Panc1 (cell line): ENCODE measurements around the gene GLT8D1. TPM values are rescaled to one million over a fixed set of nuclear protein-coding genes. Genes with fewer than 3 reads are reported as not detected.

Source experiments
- ATAC-seq: fragments of 200-7000 bp; cut with Tn5 transposase; 2 replicates; pipeline ENCODE4 v1.9.1; 2020; ENCODE audit warnings: mild to moderate bottlenecking, moderate library complexity
- BruUV-seq: library from RNA; stranded (reverse); fragments of 400-500 nt; replicated peaks from 2 replicates; lab custom pipeline; 2021; lab: Mats Ljungman, UMichigan
- CTCF ChIA-PET: fragments of 300-600 bp; sonication (Branson Sonifier 250); formaldehyde crosslinking; loops from one replicate; lab custom pipeline; 2022; ENCODE audit warnings: antibody characterized with exemption; lab: Charles Lee
- POLR2A ChIA-PET: fragments of 300-600 bp; sonication (Branson Sonifier 250); formaldehyde crosslinking; loops from one replicate; lab custom pipeline; 2022; ENCODE audit warnings: antibody characterized with exemption; lab: Charles Lee
- DNase-seq: peaks from one replicate; pipeline ENCODE4 v3.0.0-alpha.2; 2010; ENCODE audit warnings: low read depth, low spot score
- H3K27ac ChIP-seq: 2 replicates; pipeline ENCODE4 v1.5.1; 2011; ENCODE audit warnings: mild to moderate bottlenecking, low read length, inconsistent platforms
- H3K27me3 ChIP-seq: fragments of 200-500 bp; sonication (Bioruptor generic); 2 replicates; pipeline ENCODE4 v1.6.0; 2014; ENCODE audit warnings: low read length, inconsistent platforms; ENCODE audit not compliant: control insufficient read depth, insufficient read depth
- H3K36me3 ChIP-seq: fragments of 200-500 bp; sonication (Bioruptor generic); 2 replicates; pipeline ENCODE4 v1.5.1; 2014; ENCODE audit warnings: inconsistent platforms, mild to moderate bottlenecking, low read length, moderate library complexity; ENCODE audit not compliant: control insufficient read depth, insufficient read depth
- H3K4me1 ChIP-seq: 2 replicates; pipeline ENCODE4 v1.5.1; 2011; ENCODE audit warnings: inconsistent platforms, mild to moderate bottlenecking, low read length, moderate library complexity; ENCODE audit not compliant: control insufficient read depth, insufficient read depth
- H3K4me3 ChIP-seq, 2 experiments: 2 replicates each; pipeline ENCODE4 v1.5.1; 2011 to 2012; ENCODE audit warnings: low read depth in 2 of 2, low read length in 2 of 2, mild to moderate bottlenecking in 2 of 2, inconsistent platforms in 1 of 2, moderate library complexity in 1 of 2
- H3K9me3 ChIP-seq: fragments of 200-500 bp; sonication (Bioruptor generic); 2 replicates; pipeline ENCODE4 v1.5.1; 2014; ENCODE audit warnings: low read depth, mild to moderate bottlenecking, inconsistent platforms, low read length, moderate library complexity; ENCODE audit not compliant: control insufficient read depth, insufficient read depth
- POLR2AphosphoS5 ChIP-seq: IDR thresholded peaks from 2 replicates; pipeline ENCODE4 v1.6.1; 2012; ENCODE audit warnings: mild to moderate bottlenecking, low read depth, low read length, moderate library complexity
- SIN3A ChIP-seq: IDR thresholded peaks from 2 replicates; pipeline ENCODE4 v1.6.1; 2012; ENCODE audit warnings: low read depth, mild to moderate bottlenecking, low read length, moderate library complexity, borderline replicate concordance; ENCODE audit not compliant: insufficient read depth
- TCF7L2 ChIP-seq: IDR thresholded peaks from 2 replicates; pipeline ENCODE4 v1.6.1; 2011; ENCODE audit warnings: mild to moderate bottlenecking, low read depth, low read length, inconsistent platforms
- in situ Hi-C: cut with HindIII; loops from 2 replicates; pipeline ENCODE4 v1.10.0; 2016; ENCODE audit warnings: low sequenced_read_pairs, low pct_unique_long_range_greater_than_20kb
- intact Hi-C: fragments of 100-400 bp; cut with micrococcal nuclease; formaldehyde crosslinking; loops from one replicate; pipeline ENCODE4 v1.10.0; 2022; ENCODE audit not compliant: unreplicated experiment
- total RNA-seq: library from RNA; stranded (reverse); gene quantifications from one replicate; pipeline ENCODE4 v1.2.1, GENCODE V29; 2021; ENCODE audit not compliant: unreplicated experiment
- TF ChIP-seq, protein P1 (sequence below): fragments of 450-650 bp; IDR thresholded peaks from 2 replicates; pipeline ENCODE4 v1.5.1; 2017; ENCODE audit warnings: mild to moderate bottlenecking
- TF ChIP-seq, protein P2 (sequence below), 2 experiments: IDR thresholded peaks; 2 replicates each; pipeline ENCODE4 v1.6.1; 2011 to 2012; ENCODE audit warnings: low read depth in 2 of 2, control low read depth in 1 of 2, low read length in 1 of 2, mild to moderate bottlenecking in 1 of 2, moderate library complexity in 1 of 2; ENCODE audit not compliant: insufficient read depth in 1 of 2

GLT8D1 gene
- total RNA-seq, 1 experiment from 2014 or later = 51.3 TPM

DNA sequence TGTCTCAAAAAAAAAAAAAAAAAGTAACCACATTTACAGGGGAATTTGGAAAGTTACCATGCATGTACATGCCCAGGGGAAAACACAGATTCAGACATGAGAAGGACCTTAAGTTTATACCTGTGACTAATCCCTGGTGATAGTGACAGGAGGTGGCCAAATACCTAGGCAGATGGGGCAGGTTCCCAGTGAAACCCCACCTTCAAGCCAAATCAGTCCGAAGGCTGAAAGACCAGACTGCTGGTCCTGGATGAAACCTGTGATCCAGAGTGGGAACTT lies 16.1 kb upstream of the GLT8D1 start:
- no TSS peak for BruUV-seq
- Histone ChIP-seq H3K9me3 (no peaks in the 10 kb centered on the region), H3K36me3 (no peaks in the 10 kb centered on the region), H3K27me3 (no peaks in the 10 kb centered on the region), H3K27ac (no peak overlapping the region), H3K4me1 (no peaks in the 10 kb centered on the region), H3K4me3 (no peak overlapping the region)
- intact Hi-C loops = no loop called here
- CTCF ChIA-PET = no interaction called here
- no peak for DNase-seq
- in situ Hi-C loops = no loop called here
- TF ChIP-seq, protein P1, sequence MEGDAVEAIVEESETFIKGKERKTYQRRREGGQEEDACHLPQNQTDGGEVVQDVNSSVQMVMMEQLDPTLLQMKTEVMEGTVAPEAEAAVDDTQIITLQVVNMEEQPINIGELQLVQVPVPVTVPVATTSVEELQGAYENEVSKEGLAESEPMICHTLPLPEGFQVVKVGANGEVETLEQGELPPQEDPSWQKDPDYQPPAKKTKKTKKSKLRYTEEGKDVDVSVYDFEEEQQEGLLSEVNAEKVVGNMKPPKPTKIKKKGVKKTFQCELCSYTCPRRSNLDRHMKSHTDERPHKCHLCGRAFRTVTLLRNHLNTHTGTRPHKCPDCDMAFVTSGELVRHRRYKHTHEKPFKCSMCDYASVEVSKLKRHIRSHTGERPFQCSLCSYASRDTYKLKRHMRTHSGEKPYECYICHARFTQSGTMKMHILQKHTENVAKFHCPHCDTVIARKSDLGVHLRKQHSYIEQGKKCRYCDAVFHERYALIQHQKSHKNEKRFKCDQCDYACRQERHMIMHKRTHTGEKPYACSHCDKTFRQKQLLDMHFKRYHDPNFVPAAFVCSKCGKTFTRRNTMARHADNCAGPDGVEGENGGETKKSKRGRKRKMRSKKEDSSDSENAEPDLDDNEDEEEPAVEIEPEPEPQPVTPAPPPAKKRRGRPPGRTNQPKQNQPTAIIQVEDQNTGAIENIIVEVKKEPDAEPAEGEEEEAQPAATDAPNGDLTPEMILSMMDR = no peak
- TF ChIP-seq, protein P2, sequence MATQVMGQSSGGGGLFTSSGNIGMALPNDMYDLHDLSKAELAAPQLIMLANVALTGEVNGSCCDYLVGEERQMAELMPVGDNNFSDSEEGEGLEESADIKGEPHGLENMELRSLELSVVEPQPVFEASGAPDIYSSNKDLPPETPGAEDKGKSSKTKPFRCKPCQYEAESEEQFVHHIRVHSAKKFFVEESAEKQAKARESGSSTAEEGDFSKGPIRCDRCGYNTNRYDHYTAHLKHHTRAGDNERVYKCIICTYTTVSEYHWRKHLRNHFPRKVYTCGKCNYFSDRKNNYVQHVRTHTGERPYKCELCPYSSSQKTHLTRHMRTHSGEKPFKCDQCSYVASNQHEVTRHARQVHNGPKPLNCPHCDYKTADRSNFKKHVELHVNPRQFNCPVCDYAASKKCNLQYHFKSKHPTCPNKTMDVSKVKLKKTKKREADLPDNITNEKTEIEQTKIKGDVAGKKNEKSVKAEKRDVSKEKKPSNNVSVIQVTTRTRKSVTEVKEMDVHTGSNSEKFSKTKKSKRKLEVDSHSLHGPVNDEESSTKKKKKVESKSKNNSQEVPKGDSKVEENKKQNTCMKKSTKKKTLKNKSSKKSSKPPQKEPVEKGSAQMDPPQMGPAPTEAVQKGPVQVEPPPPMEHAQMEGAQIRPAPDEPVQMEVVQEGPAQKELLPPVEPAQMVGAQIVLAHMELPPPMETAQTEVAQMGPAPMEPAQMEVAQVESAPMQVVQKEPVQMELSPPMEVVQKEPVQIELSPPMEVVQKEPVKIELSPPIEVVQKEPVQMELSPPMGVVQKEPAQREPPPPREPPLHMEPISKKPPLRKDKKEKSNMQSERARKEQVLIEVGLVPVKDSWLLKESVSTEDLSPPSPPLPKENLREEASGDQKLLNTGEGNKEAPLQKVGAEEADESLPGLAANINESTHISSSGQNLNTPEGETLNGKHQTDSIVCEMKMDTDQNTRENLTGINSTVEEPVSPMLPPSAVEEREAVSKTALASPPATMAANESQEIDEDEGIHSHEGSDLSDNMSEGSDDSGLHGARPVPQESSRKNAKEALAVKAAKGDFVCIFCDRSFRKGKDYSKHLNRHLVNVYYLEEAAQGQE (IDR thresholded peaks at IDR 0.05; ENCODE audit: insufficient read depth in 1 of 2, low read depth in 2 of 2, low read length in 1 of 2) = no peak
- TF ChIP-seq POLR2AphosphoS5 (no peak), TCF7L2 (no peak), SIN3A (no peak)
- no peak for ATAC-seq
- POLR2A ChIA-PET = no interaction called here

DNA sequence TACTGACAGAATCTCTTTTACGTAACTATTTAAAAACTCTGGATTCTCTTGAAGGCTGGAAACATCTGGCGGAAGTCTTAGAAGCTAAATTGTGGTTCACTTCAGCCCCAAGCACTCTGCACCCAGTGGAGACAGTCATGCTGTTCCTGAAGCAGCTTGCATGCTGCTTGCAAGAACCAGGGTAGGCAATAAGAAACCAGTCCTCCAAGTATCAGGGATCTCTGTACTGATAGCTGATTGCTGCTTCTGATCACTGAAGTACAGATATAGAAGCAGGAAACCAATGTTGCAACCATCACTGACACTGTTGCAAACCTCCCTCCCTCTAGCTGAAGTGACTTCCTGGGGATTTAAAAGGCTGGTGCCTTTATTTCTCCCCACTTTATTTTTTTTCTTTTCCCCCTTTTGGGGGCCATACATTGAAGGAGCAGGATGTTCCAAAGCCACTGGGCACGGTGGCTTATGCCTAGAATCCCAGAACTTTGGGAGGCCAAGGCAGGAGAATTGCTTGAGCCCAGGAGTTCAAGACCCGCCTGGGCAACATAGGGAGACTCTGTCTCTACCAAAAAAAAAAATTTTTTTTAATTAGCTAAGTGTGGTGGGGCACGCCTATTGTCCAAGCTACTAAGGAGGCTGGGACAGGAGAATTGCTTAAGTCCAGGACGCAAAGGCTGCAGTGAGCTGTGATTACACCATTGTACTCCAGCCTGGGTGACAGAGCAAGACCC lies 15.6 kb upstream of the GLT8D1 start:
- in situ Hi-C loops (no loop called here), intact Hi-C loops (no loop called here)
- DNase-seq = no peak
- Histone ChIP-seq H3K27me3 (no peaks in the 10 kb centered on the region), H3K4me1 (no peaks in the 10 kb centered on the region), H3K36me3 (no peaks in the 10 kb centered on the region), H3K9me3 (no peaks in the 10 kb centered on the region), H3K4me3 (no peak overlapping the region), H3K27ac (no peak overlapping the region)
- CTCF ChIA-PET = no interaction called here
- TF ChIP-seq POLR2AphosphoS5 = no peak
- TF ChIP-seq, protein P1 = no peak
- no peak for TF ChIP-seq SIN3A
- no TSS peak for BruUV-seq
- no peak for ATAC-seq
- POLR2A ChIA-PET = no interaction called here
